ENCODE data around the gene CYP1B1. TPM values are rescaled to one million over a fixed set of nuclear protein-coding genes. Genes with fewer than 3 reads are reported as not detected.

CYP1B1 gene
- polyA plus RNA-seq, 3 donors = 63.2 to 250 (median 162) TPM

DNA sequence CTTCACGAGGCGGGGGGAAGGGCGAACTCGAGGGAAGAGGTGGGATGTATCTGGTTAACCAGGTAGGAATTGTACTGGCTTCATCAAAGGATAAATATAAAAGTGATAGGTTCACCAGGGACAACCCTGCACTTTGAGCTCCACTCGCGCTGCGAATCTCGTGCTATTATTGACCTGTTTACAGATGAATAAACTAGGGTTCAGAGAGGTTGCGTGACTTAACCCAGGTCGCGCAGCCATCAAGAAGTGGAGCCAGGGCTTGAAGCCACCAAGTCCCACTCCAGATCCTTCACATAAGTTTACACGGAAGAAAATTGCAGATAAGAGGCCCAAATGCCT is 1.4 kb upstream of the CYP1B1 start:
- peak overlapping the region; percentile 93 for H3K9ac ChIP-seq (ENCODE audit: insufficient read depth, low read length, poor library complexity, severe bottlenecking)
- intact Hi-C loops (cut with micrococcal nuclease) = loop anchor here (5.0 kb wide), 3 partner anchors 95 to 195 kb away; no protein-coding TSS in a partner anchor

DNA sequence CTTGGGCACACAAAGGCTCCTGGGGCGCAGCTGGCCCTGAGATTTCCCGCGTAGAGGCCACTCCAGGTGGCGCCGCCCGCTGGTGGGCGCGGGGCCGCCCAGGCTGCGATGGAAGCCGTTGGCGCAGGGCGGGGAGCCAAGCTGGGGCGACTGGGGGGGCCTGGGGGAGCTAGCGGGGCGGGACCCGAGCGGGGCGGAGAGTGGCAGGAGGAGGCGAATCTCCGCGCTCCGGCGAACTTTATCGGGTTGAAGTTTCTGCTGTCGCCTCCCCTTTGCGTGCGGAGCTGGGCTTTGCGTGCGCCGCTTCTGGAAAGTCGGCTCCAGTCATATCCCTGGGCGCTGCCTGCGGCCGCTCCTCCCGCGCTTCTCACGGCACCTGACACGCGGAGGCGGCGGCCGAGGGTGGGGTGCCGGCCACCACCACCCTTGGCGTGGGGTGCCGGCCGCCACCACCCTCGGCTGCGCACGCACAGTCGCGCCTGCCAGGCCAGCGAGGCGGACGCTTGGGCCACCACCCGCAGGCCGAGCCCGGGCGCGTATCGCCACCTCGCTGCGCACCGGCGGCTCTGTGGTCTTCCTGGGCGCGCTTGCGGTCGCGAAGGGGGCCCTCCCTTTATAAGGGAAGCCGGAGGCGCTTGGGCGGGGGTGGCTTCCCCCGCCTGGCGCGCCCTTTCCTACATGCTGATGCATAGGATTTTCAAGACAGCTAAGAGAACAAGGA is 919 bp upstream of the CYP1B1 start:
- Mint-ChIP-seq H3K27ac (peak overlapping the region; percentile 80 to 94 (median 90)), H3K9me3 (peaks cover 0 to 11% (median 7%) of the 10 kb centered on the region in 7 donors), H3K4me3 (peak overlapping the region; percentile 94 to 98), H3K36me3 (peaks cover 29 to 32% of the 10 kb centered on the region in 2 donors), H3K4me1 (peaks cover 65% of the 10 kb centered on the region), H3K27me3 (ENCODE audit: low read depth in 3 of 3) (peaks cover 35 to 48% (median 46%) of the 10 kb centered on the region in 3 donors)
- Histone ChIP-seq H3K4me1 (ENCODE audit: control insufficient read depth in 1 of 2, insufficient read depth in 2 of 2, low read length in 2 of 2) (peaks cover 47 to 80% of the 10 kb centered on the region in 2 donors), H3K4me2 (replicated peaks; ENCODE audit: extremely low read depth, low read length, poor library complexity, severe bottlenecking) (peak overlapping the region; percentile 95), H3K79me2 (ENCODE audit: insufficient read depth, low read length) (peaks cover 42% of the 10 kb centered on the region), H3K4me3 (replicated peaks in 1 of 3; ENCODE audit: low read depth in 2 of 3, low read length in 3 of 3) (peak overlapping the region; percentile 60 to 93 (median 84)), H3K36me3 (replicated peaks in 1 of 2; ENCODE audit: control insufficient read depth in 1 of 2, insufficient read depth in 2 of 2, low read length in 2 of 2) (peaks cover 0 to 16% of the 10 kb centered on the region in 2 donors), H2AFZ (ENCODE audit: insufficient read depth, low read depth, low read length, poor library complexity, severe bottlenecking) (peak overlapping the region; percentile 78), H4K20me1 (ENCODE audit: insufficient read depth, low read length) (peaks cover 26% of the 10 kb centered on the region), H3K27me3 (ENCODE audit: control insufficient read depth in 2 of 2, insufficient read depth in 2 of 2, low read length in 2 of 2) (peaks cover 0 to 18% of the 10 kb centered on the region in 2 donors), H3K9me3 (replicated peaks in 1 of 2; ENCODE audit: control insufficient read depth in 1 of 2, insufficient read depth in 1 of 2, low read length in 2 of 2) (no peaks in the 10 kb centered on the region), H3K9ac (ENCODE audit: insufficient read depth, low read length, poor library complexity, severe bottlenecking) (peak overlapping the region; percentile 93), H3K27ac (ENCODE audit: low read depth in 1 of 2, low read length in 2 of 2) (peak overlapping the region; percentile 94 to 96)
- TF ChIP-seq, protein P1, sequence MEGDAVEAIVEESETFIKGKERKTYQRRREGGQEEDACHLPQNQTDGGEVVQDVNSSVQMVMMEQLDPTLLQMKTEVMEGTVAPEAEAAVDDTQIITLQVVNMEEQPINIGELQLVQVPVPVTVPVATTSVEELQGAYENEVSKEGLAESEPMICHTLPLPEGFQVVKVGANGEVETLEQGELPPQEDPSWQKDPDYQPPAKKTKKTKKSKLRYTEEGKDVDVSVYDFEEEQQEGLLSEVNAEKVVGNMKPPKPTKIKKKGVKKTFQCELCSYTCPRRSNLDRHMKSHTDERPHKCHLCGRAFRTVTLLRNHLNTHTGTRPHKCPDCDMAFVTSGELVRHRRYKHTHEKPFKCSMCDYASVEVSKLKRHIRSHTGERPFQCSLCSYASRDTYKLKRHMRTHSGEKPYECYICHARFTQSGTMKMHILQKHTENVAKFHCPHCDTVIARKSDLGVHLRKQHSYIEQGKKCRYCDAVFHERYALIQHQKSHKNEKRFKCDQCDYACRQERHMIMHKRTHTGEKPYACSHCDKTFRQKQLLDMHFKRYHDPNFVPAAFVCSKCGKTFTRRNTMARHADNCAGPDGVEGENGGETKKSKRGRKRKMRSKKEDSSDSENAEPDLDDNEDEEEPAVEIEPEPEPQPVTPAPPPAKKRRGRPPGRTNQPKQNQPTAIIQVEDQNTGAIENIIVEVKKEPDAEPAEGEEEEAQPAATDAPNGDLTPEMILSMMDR (IDR thresholded peaks at IDR 0.05) = peak; percentile 46
- intact Hi-C loops (cut with micrococcal nuclease) = loop anchor here (5.0 kb wide), 3 partner anchors 95 to 195 kb away; no protein-coding TSS in a partner anchor
- whole genome bisulfite sequencing (ENCODE audit: insufficient coverage) = under 1% methylated on average over 71 of the region's 76 CpGs
- DNase-seq = peak; percentile 92 to 97 (median 94)

More for the DNA sequence above, 1.4 kb upstream of the CYP1B1 start:
- Mint-ChIP-seq H3K27me3 (ENCODE audit: low read depth in 3 of 3) (peaks cover 32 to 48% (median 45%) of the 10 kb centered on the region in 3 donors), H3K4me3 (peak overlapping the region; percentile 73 to 86), H3K27ac (peak overlapping the region; percentile 75 to 92 (median 84)), H3K4me1 (peaks cover 67% of the 10 kb centered on the region), H3K36me3 (peaks cover 25 to 30% of the 10 kb centered on the region in 2 donors), H3K9me3 (peaks cover 0 to 11% (median 7%) of the 10 kb centered on the region in 7 donors)
- peak overlapping the region; percentile 78 for H2AFZ ChIP-seq (ENCODE audit: insufficient read depth, low read depth, low read length, poor library complexity, severe bottlenecking)
- peaks cover 37% of the 10 kb centered on the region for H3K79me2 ChIP-seq (ENCODE audit: insufficient read depth, low read length)
- H3K4me3 ChIP-seq (replicated peaks in 1 of 3; ENCODE audit: low read depth in 2 of 3, low read length in 3 of 3) = peak overlapping the region; percentile 60 to 93 (median 84)
- peaks cover 21% of the 10 kb centered on the region for H4K20me1 ChIP-seq (ENCODE audit: insufficient read depth, low read length)
- peaks cover 0 to 12% of the 10 kb centered on the region in 2 donors for H3K36me3 ChIP-seq (replicated peaks in 1 of 2; ENCODE audit: control insufficient read depth in 1 of 2, insufficient read depth in 2 of 2, low read length in 2 of 2)
- TF ChIP-seq, protein P1 (IDR thresholded peaks at IDR 0.05) = no peak
- H3K27ac ChIP-seq (ENCODE audit: low read depth in 1 of 2, low read length in 2 of 2) = peak overlapping the region; percentile 94 to 96
- H3K4me2 ChIP-seq (replicated peaks; ENCODE audit: extremely low read depth, low read length, poor library complexity, severe bottlenecking) = peak overlapping the region; percentile 95
- DNase-seq = no peak
- peaks cover 43 to 75% of the 10 kb centered on the region in 2 donors for H3K4me1 ChIP-seq (ENCODE audit: control insufficient read depth in 1 of 2, insufficient read depth in 2 of 2, low read length in 2 of 2)
- H3K27me3 ChIP-seq (ENCODE audit: control insufficient read depth in 2 of 2, insufficient read depth in 2 of 2, low read length in 2 of 2) = peaks cover 0 to 13% of the 10 kb centered on the region in 2 donors
- 13% methylated on average over 6 of the region's 12 CpGs for WGBS (ENCODE audit: insufficient coverage)
- no peaks in the 10 kb centered on the region for H3K9me3 ChIP-seq (replicated peaks in 1 of 2; ENCODE audit: control insufficient read depth in 1 of 2, insufficient read depth in 1 of 2, low read length in 2 of 2)
